Activated CD8-positive, alpha-beta memory T cell treated with anti-CD3 and anti-CD28 coated beads, Interleukin-2, amount 50 U/mL, for 24 hours (primary cell): Measurements from ENCODE around the gene LAMB1.
"Not testable (repeated sequence)": the region's sequence is repeated elsewhere in the genome, so short reads cannot be mapped to it uniquely, and the experiment has no call there.

Source experiments
- DNase-seq: peaks from one replicate; pipeline ENCODE4 v3.0.0-alpha.2; 2020; ENCODE audit errors: extremely low read depth

The LAMB1 gene

GRCh38 chr7:107917763-107918651 lies 85.0 kb downstream of the LAMB1 start:
- no peak for DNase-seq

GRCh38 chr7:107915541-107915940 lies 87.4 kb downstream of the LAMB1 start:
- DNase-seq: no peak

GRCh38 chr7:107914831-107915230 lies 88.1 kb downstream of the LAMB1 start:
- DNase-seq: no peak

GRCh38 chr7:107913851-107914250 lies 89.1 kb downstream of the LAMB1 start:
- no peak for DNase-seq

GRCh38 chr7:107911981-107912380 lies 91.0 kb downstream of the LAMB1 start:
- no peak for DNase-seq

- no peak for DNase-seq
Measured at GRCh38 chr7:107909445-107909844, 93.5 kb downstream of the LAMB1 start.

DNA sequence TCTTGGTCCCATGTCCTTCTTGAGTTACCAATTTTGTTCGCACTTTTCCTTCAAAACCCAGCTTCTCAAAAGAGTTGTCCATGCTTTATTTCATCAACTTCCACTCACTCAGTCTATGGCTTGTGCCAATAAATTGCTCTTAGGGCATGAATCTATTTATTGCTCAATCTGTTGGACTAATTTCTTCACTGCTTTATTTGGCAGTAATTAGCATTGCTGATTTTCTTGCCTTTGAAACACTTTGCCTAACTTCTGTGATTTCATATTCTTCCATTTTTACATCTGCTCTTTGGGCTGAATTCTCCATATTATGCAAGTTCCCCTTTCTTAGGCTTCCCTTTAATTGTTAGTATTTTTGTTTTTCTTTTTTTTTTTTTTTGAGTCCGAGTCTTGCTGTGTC lies 95.2 kb downstream of the LAMB1 start:
- DNase-seq: no peak

DNA sequence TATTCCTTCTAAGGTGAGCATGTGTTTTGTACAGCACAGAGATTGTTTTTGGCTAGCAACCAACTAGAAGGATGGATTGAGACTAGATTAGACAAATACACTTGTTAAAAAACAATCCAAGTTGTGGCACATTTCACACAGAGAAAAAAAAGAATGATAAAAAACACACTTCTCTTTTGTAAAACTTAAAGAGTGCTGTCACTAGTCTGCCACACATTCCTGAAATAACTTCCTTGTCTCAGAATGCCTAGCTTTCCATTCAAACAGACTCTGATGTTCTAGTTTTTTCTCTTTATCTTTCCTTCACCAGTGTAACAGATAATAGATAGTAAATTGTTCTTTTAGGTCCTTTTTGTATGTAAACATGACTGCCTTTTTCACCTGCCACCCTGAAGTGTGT lies 100.6 kb downstream of the LAMB1 start:
- no peak for DNase-seq

DNA sequence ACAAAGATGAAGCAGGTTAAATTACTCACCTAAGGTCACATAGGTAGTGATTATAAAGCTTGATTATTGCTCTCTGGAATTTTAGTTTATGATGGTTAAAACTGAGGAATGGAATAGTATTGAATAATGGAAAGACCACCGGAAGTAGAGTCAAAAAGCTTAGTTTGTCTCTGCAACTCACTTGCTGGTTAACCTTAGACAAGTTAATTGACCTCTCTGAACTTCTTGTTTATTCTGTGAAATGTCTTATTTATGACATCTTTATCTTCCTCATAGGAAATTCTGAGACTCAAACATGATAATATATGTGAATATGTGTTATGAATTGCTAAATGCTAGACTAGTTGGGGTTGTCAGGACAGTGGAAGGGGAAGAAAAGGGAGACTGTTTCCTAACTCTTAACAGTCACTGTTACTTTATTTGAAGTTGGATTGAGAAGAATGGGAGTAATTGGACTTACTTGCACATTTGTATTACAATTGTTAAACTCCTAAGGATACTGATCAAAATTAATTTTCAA lies 102.4 kb downstream of the LAMB1 start:
- no peak for DNase-seq

- DNase-seq: no peak
Measured at GRCh38 chr7:107898997-107899594, 103.9 kb downstream of the LAMB1 start.

GRCh38 chr7:107892367-107892741 lies 110.6 kb downstream of the LAMB1 start:
- DNase-seq: not testable (repeated sequence)

GRCh38 chr7:107891636-107892366 lies 111.2 kb downstream of the LAMB1 start:
- no peak for DNase-seq

DNA sequence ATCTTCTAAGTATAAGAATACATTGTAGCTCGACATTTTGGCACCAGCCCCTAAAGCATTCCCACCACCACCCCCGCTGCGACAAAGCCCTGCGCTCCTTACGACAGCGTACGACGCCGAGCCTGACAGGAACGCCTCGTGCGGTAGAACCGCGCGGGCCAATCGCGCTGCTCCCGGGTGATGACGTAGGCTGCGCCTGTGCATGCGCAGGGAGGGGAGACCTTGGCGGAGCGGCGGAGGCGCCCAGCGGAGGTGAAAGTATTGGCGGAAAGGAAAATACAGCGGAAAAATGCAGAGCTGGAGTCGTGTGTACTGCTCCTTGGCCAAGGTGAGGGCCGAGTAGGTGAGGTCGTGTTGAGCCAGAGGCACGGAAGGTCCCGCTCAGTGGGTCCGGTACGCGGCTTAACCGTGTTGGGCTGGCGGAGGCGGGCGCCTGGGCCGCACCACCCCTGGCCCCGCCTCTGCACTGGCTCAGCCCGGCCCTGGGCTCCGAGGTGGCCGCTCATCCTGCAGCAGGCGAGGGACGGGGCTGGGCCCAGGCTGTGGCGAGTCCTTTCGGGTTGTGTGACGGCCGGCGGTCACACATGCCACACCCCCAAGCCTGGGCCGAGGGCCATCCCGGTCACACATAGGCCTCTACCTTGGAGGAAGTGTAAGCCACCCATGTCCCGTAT lies 111.9 kb downstream of the LAMB1 start, which contains the start of gene DLD:
Gene DLD (plus strand): TSS at position 222 of the 674 bp plus-strand sequence. CDS start 68 bp downstream, at position 290.
- peak; percentile 82 for DNase-seq

GRCh38 chr7:107890493-107890961 lies 112.4 kb downstream of the LAMB1 start:
- no peak for DNase-seq

GRCh38 chr7:107889992-107890391 lies 113.0 kb downstream of the LAMB1 start:
- DNase-seq: no peak

DNA sequence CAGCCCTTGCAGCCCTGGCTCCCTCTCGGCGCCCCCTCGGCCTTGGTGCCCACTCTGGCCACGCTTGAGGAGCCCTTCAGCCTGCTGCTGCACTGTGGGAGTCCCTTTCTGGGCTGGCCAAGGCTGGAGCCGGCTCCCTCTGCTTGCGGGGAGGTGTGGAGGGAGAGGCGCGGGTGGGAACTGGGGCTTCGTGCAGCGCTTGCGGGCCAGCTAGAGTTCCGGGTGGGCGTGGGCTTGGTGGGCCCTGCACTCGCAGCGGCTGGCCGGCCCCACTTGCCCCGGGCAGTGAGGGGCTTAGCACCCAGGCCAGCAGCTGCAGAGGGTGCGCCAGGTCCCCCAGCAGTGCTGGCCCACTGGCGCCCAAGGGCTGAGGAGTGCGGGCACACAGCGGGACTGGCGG lies 115.1 kb downstream of the LAMB1 start:
- DNase-seq: not testable (repeated sequence)

GRCh38 chr7:107884066-107884818 lies 118.7 kb downstream of the LAMB1 start:
- DNase-seq: no peak

GRCh38 chr7:107882766-107883165 lies 120.2 kb downstream of the LAMB1 start:
- DNase-seq: no peak

- no peak for DNase-seq
Measured at GRCh38 chr7:107879400-107880035, 123.4 kb downstream of the LAMB1 start.

GRCh38 chr7:107878636-107879035 lies 124.3 kb downstream of the LAMB1 start:
- DNase-seq: no peak
